Nephron (organoid): Measurements from ENCODE around the gene RPTOR.

Experiments used
- H3K27ac Mint-ChIP-seq, 3 experiments: 2 replicates each; pipeline ENCODE4 v1.8.0; 2020; ENCODE audit warnings: mixed read lengths in 3 of 3, mild to moderate bottlenecking in 2 of 3, moderate library complexity in 1 of 3
- H3K27me3 Mint-ChIP-seq: 2 replicates; pipeline ENCODE4 v1.8.0; 2021; ENCODE audit warnings: low read depth, mild to moderate bottlenecking, moderate library complexity, mixed read lengths
- H3K36me3 Mint-ChIP-seq: 2 replicates; pipeline ENCODE4 v1.8.0; 2020; ENCODE audit warnings: low read depth, mixed read lengths
- H3K4me1 Mint-ChIP-seq: 2 replicates; pipeline ENCODE4 v1.8.0; 2020; ENCODE audit warnings: mixed read lengths
- H3K4me3 Mint-ChIP-seq, 3 experiments: 2 replicates each; pipeline ENCODE4 v1.8.0; 2020; ENCODE audit warnings: mild to moderate bottlenecking in 3 of 3, mixed read lengths in 3 of 3, moderate library complexity in 2 of 3
- H3K9me3 Mint-ChIP-seq: 2 replicates; pipeline ENCODE4 v1.8.0; 2020; ENCODE audit warnings: mixed read lengths
- CTCF ChIP-seq, 3 experiments: fragments of 200-600 bp; sonication (generic); IDR thresholded peaks; one replicate each; pipeline ENCODE4 v1.5.0; 2021; ENCODE audit warnings: antibody characterized with exemption in 3 of 3; ENCODE audit not compliant: unreplicated experiment in 3 of 3

Gene RPTOR

GRCh38 chr17:80844418-80844990 lies 299.9 kb downstream of the RPTOR start:
- no peak for TF ChIP-seq CTCF (IDR thresholded peaks at IDR 0.05; ENCODE audit: unreplicated experiment in 3 of 3)

DNA sequence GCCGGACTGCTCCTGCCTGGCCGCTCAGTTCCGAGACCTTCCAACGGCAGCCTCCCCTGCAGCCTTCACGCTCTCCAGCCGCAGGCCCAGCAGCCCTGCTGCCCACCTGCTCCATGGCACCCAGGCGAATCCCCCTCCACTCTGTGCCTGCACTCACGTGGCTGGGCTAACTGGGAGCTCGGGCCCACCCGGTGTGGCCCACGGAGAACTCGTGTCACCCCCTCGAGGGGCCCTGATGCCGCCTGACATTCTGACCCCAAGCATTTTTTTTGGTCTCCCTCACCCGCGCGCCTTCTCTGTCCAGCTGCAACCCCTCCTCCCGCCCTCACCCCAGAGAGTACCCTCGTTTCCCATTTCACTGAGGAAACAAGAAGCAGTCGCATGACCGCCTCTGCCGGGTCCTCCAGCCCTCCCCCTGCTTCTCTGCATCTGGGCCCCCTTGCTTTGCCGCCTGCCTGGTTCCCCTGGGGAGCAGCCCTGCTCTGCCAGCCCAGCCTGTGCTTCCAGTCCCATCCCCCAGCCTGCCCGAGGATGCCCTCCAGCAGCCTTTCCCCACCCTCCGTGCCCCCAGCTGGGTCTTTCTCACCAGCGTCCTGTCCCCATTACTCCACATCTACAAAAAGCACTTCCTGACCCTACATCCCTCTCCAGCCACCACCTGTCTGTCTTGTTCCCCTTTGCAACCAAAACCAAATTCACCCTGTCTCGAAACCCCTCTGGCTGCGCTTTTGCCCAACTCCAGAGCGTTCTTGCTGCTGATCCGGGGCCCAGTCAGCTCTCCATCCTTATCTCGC lies 300.6 kb downstream of the RPTOR start:
- peak overlapping the region in 2 of 3 experiments; percentile 17 to 62 for H3K27ac Mint-ChIP-seq
- no peaks in the 10 kb centered on the region for H3K27me3 Mint-ChIP-seq
- H3K4me3 Mint-ChIP-seq = no peak overlapping the region
- H3K36me3 Mint-ChIP-seq = peaks cover 19% of the 10 kb centered on the region
- H3K9me3 Mint-ChIP-seq = no peaks in the 10 kb centered on the region
- TF ChIP-seq CTCF (IDR thresholded peaks at IDR 0.05; ENCODE audit: unreplicated experiment in 3 of 3) = no peak
- peaks cover 7% of the 10 kb centered on the region for H3K4me1 Mint-ChIP-seq

More at GRCh38 chr17:80844418-80844990, 299.9 kb downstream of the RPTOR start:
- peak overlapping the region in 1 of 3 experiments; percentile 17 for H3K27ac Mint-ChIP-seq
- H3K27me3 Mint-ChIP-seq = no peaks in the 10 kb centered on the region
- peaks cover 17% of the 10 kb centered on the region for H3K36me3 Mint-ChIP-seq
- H3K9me3 Mint-ChIP-seq = no peaks in the 10 kb centered on the region
- no peak overlapping the region for H3K4me3 Mint-ChIP-seq
- H3K4me1 Mint-ChIP-seq = peaks cover 7% of the 10 kb centered on the region

DNA sequence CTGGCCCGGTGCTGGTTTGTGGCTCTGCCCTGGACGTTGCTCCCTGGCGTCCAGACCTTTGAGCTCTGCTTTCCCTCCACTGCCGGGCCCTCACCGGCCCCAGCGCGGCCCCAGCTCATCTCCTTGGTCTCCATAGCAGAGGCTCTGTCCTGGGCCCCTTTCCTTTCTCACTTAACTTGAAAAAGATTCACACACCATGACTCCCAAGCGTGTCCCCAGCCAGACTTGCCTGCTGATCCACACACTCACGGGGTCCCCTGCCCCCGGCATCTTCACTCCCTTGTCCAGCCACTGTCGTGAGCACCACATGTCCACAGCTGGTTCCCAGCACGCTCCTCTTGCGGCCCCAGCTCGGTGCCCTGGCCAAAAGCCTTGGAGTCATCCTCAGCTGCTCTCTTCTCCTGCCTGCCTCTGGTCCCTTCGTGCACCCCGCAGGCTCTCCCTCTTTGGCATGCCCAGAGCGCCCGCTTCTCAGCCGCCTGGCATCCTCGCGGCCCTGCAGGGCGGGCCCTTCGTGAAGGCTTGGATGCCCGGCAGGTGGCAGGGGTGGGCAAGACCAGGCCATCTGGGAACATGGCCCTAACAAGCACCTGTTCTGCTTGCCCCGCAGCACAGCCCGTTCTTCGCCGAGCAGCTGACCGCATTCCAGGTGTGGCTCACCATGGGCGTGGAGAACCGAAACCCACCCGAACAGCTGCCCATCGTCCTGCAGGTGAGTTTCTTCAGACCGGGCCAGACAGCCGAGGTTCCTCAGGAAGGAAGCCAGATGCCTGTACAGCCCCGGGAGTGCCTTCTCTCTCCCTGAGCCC lies 301.4 kb downstream of the RPTOR start:
- H3K4me1 Mint-ChIP-seq = peaks cover 7% of the 10 kb centered on the region
- H3K36me3 Mint-ChIP-seq = peaks cover 24% of the 10 kb centered on the region
- TF ChIP-seq CTCF (IDR thresholded peaks at IDR 0.05; ENCODE audit: unreplicated experiment in 3 of 3) = no peak
- peak overlapping the region in 2 of 3 experiments; percentile 17 to 62 for H3K27ac Mint-ChIP-seq
- H3K4me3 Mint-ChIP-seq = no peak overlapping the region
- H3K9me3 Mint-ChIP-seq = no peaks in the 10 kb centered on the region
- no peaks in the 10 kb centered on the region for H3K27me3 Mint-ChIP-seq

GRCh38 chr17:80846932-80847331 lies 302.3 kb downstream of the RPTOR start:
- Mint-ChIP-seq H3K27me3 (no peaks in the 10 kb centered on the region), H3K4me3 (no peak overlapping the region), H3K27ac (peak overlapping the region in 1 of 3 experiments; percentile 36), H3K4me1 (peaks cover 10% of the 10 kb centered on the region), H3K36me3 (peaks cover 24% of the 10 kb centered on the region), H3K9me3 (no peaks in the 10 kb centered on the region)
- TF ChIP-seq CTCF (IDR thresholded peaks at IDR 0.05; ENCODE audit: unreplicated experiment in 3 of 3) = no peak

- Mint-ChIP-seq H3K27me3 (no peaks in the 10 kb centered on the region), H3K4me1 (peaks cover 12% of the 10 kb centered on the region), H3K4me3 (no peak overlapping the region), H3K9me3 (no peaks in the 10 kb centered on the region), H3K27ac (peak overlapping the region in 1 of 3 experiments; percentile 36), H3K36me3 (peaks cover 24% of the 10 kb centered on the region)
- no peak for TF ChIP-seq CTCF (IDR thresholded peaks at IDR 0.05; ENCODE audit: unreplicated experiment in 3 of 3)
Measured at GRCh38 chr17:80847496-80848230, 303.0 kb downstream of the RPTOR start.
